Endometrial microvascular endothelial cells (primary cell): ENCODE data around the gene VAV2. TPM values are rescaled to one million over a fixed set of nuclear protein-coding genes. Genes with fewer than 3 reads are reported as not detected.

Experiments
- in situ Hi-C: cut with HindIII; loops from 2 replicates; pipeline ENCODE4 v1.10.0; 2017; ENCODE audit warnings: low sequenced_read_pairs, low pct_unique_long_range_greater_than_20kb; ENCODE audit errors: inconsistent ontology term
- total RNA-seq: library from RNA; depleted of rRNA; stranded (reverse); fragments of >200 nt; gene quantifications from one replicate; pipeline ENCODE4 v1.2.3, GENCODE V29; 2015; ENCODE audit errors: inconsistent ontology term

The VAV2 gene
- total RNA-seq, 1 donor from 2014 or later, result 12.8 TPM

- in situ Hi-C loops, result no loop called here
Observed at GRCh38 chr9:133810556-133811195, 181.4 kb downstream of the VAV2 start.

DNA sequence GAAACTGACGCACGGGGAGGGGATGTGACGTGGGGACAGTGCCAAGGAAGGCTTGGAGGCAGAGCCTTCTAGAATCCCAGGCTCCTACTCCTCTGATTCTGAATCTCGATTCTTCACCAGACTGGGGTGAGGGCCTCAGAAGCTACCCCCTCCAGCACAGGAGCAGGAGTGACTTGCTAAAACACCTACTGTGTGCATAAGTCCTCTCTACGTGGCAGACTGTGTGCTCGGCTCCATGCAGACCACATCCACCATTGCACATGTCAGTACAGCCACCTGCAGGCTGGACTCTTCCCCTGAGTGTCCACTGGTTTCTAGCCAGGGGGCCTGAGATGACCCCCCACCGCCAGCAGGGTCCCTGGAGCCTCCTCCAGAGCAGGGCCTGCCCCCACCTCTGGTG, 182.8 kb downstream of the VAV2 start:
- in situ Hi-C loops, result no loop called here

DNA sequence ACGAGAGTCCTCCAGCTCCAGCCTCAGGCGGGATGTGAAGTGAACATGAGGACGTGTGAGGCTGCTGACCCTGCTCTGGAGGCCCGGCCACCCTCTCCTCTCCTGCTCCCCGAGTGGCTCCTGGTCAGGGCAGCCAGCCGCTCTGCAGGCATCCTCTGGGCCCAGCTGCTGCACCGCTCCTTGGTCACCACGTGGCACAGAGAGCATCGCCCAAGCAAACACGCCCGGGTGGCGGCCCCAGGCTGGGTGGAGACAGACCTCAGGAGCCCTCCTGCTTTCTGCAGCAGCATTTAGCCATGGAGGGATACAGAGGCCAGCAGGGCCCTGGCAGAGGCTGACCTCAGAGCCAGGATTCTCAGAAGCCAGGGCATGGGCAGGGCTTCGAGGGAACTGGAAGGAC, 184.3 kb downstream of the VAV2 start:
- in situ Hi-C loops, result no loop called here

- in situ Hi-C loops, result no loop called here
Observed at GRCh38 chr9:133807037-133807436, 185.1 kb downstream of the VAV2 start.

GRCh38 chr9:133806623-133807010, 185.5 kb downstream of the VAV2 start:
- in situ Hi-C loops, result no loop called here

GRCh38 chr9:133805876-133806622, 186.1 kb downstream of the VAV2 start:
- in situ Hi-C loops, result no loop called here

DNA sequence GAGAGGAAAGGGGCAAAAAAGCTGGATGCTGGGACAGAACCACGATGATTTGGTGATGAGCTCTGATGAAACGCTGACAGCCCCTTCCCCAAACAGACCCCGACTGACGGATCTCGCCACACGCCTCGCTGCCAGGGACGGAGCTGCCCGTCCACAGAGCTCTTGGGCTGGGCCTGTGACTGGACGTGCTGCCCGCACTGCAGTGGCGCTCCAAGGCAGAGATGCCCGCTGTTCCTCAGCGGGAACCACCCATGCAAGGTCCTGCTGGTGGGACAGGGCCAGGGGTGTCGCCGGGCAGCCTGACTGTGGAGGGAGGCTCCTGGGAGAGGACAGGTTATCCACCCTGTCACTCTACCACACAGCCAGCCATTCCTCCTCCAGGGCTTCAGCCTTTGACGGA, 187.9 kb downstream of the VAV2 start:
- in situ Hi-C loops, result no loop called here

DNA sequence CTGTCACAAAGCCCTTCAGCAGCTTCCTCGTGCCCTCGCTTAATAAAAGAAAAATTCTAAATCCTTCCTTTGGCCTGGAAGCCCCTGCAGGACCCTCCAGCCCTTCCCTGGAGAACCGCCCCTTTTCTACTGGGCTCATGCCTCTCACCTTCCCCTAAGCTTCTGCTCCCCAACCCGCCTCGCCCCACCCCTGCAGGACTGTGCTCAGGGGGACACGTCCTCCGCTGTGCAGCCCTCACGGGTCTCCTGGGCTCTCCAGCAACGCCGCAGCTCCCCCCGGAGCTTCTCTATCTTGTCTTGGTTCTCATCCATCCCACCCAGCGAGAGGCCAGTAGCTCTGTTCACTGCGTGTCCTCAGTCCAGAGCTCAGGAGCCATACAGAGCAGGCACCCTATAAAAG, 188.4 kb downstream of the VAV2 start:
- in situ Hi-C loops, result no loop called here

GRCh38 chr9:133803028-133803585, 189.0 kb downstream of the VAV2 start:
- in situ Hi-C loops, result no loop called here

DNA sequence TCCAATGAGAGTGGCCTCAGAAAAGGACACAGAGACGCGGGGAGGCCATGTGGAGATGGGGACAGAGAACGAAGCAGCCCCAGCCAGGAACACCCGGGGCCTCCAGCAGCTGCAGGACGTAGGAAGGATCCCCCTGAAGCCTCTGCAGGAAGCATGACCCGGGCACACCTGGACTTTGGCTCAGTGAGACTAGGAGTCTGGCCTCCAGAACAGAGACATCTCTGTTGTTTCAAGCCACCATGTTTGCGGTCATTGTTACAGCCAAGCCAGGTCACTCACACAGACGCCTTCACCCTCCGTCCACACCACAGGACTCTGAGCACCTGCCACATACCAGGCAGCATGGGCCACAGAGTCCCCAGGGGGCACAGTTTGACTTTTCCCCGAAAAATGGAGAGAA, 190.4 kb downstream of the VAV2 start:
- in situ Hi-C loops, result no loop called here

GRCh38 chr9:133800266-133800665, 191.9 kb downstream of the VAV2 start:
- in situ Hi-C loops, result no loop called here

DNA sequence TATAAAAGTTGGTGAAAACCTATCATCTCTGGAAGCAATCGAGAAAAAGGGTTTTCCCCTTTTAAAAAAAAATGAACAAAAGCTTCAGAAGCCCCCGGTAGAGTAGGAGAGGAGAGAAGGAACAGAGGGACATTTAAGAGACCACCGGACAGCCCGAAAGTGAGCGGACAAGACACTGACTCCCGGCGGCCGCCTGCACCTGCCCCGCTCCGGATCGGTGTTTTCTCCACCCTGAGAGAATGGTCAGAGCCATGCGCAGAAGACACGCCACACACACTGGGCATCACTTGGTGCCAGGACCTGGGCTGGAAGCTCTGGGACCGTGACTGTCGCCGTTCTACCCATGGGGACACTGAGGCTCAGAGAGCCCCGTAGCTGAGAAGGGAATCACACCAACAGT, 192.4 kb downstream of the VAV2 start:
- in situ Hi-C loops, result loop anchor here (25.0 kb wide), 1 partner anchor 188 kb away; the partner anchor contains the start of gene VAV2

DNA sequence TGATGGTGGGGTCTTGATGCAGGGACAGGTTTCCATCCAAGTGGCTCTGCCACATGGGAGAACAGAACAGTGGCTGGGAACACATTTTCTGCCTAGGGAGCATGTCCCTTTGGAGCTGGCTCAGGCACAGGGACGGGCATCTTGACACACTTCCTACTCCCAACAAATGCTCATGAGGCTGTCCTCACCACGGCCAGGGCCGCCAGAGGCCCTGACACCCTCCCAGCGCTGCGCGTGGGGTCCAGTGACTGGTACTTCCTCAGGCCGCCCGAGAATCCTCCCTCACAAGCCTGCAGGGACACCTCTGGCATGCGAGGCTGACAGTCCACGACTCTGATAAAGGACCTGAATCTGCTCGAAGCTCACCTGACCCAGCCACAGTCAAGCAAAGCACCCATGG, 193.0 kb downstream of the VAV2 start:
- in situ Hi-C loops, result loop anchor here (25.0 kb wide), 1 partner anchor 188 kb away; the partner anchor contains the start of gene VAV2

GRCh38 chr9:133798160-133798559, 194.0 kb downstream of the VAV2 start:
- in situ Hi-C loops, result loop anchor here (25.0 kb wide), 1 partner anchor 189 kb away; the partner anchor contains the start of gene VAV2

- in situ Hi-C loops, result loop anchor here (25.0 kb wide), 1 partner anchor 190 kb away; the partner anchor contains the start of gene VAV2
Observed at GRCh38 chr9:133797406-133798105, 194.6 kb downstream of the VAV2 start.

- in situ Hi-C loops, result loop anchor here (25.0 kb wide), 1 partner anchor 191 kb away; the partner anchor contains the start of gene VAV2
Observed at GRCh38 chr9:133796562-133796961, 195.6 kb downstream of the VAV2 start.

DNA sequence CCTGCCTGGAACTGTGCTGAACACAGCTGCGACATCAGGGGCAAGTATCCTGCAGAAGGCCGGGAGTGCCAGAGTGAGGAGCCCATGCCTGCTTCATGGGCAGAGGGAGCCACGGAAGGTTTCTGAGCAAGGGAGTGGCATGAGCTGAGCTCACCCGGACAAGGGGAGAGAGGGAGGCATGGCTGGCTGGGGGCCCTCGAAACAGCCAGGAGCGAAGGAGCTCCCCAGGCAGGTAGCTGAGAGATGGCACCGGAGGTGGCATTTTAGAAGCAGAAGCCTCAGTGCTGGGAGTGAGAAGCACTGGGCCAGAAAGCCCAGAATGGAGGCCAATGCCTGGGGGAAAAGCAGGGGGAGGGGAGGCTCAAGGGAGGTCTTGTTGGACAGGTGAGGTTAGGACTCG, 197.1 kb downstream of the VAV2 start:
- in situ Hi-C loops, result loop anchor here (25.0 kb wide), 1 partner anchor 192 kb away; the partner anchor contains the start of gene VAV2

GRCh38 chr9:133794016-133794760, 197.9 kb downstream of the VAV2 start:
- in situ Hi-C loops, result loop anchor here (25.0 kb wide), 1 partner anchor 193 kb away; the partner anchor contains the start of gene VAV2
